HCT116 (cell line): Measurements from ENCODE around the gene PROCA1. TPM values are rescaled to one million over a fixed set of nuclear protein-coding genes. Genes with fewer than 3 reads are reported as not detected.

Experiments used
- ATAC-seq: fragments of 200-7000 bp; cut with Tn5 transposase; 2 replicates; pipeline ENCODE4 v1.9.1; 2020; ENCODE audit warnings: mild to moderate bottlenecking, moderate library complexity
- BruUV-seq: library from RNA; stranded (reverse); fragments of 400-500 nt; replicated peaks from 2 replicates; lab custom pipeline; 2021; lab: Mats Ljungman, UMichigan
- CTCF ChIA-PET: fragments of 300-600 bp; sonication (Branson Sonifier 250); formaldehyde crosslinking; loops from one replicate; lab custom pipeline; 2021; ENCODE audit warnings: antibody characterized with exemption; lab: Charles Lee
- POLR2A ChIA-PET: fragments of 300-600, 350-600 bp; sonication (Branson Sonifier 250); formaldehyde crosslinking; loops from one replicate; lab custom pipeline; 2021; ENCODE audit warnings: antibody characterized with exemption; lab: Charles Lee
- RAD21 ChIA-PET, 2 experiments: fragments of 300-600 bp; sonication (Branson Sonifier 250); formaldehyde crosslinking; loops; one replicate each; lab custom pipeline; 2023; ENCODE audit warnings: low total read pairs in 2 of 2; ENCODE audit not compliant: uncharacterized antibody in 2 of 2, unreplicated experiment in 2 of 2, low non-redundant PET in 1 of 2; lab: Charles Lee
- DNase-seq: peaks from one replicate; pipeline ENCODE4 v3.0.0-alpha.2; 2010; ENCODE audit warnings: low read depth, low spot score
- H2AFZ ChIP-seq: fragments of 200-600 bp; shearing (Covaris generic), sonication (generic); 2 replicates; pipeline ENCODE4 v1.6.1; 2017; ENCODE audit warnings: low read depth, mixed run types, mixed read lengths, antibody characterized with exemption, low read length; ENCODE audit not compliant: poor library complexity, severe bottlenecking
- H3K27ac ChIP-seq: 2 replicates; pipeline ENCODE4 v1.5.1; 2012; ENCODE audit warnings: low read depth, low read length
- H3K27me3 ChIP-seq: fragments of 200-600 bp; sonication (generic); 2 replicates; pipeline ENCODE4 v1.6.1; 2016; ENCODE audit warnings: mixed run types, low read length, mixed read lengths; ENCODE audit not compliant: insufficient read depth
- H3K36me3 ChIP-seq, 2 experiments: fragments of 200-500 bp in 1 of 2; fragments of 200-600 bp in 1 of 2; sonication (Bioruptor generic) in 1 of 2; sonication (generic) in 1 of 2; 2 replicates each; pipeline versions ENCODE4 v1.5.1 to v1.6.1; 2014 to 2016; ENCODE audit warnings: low read length in 2 of 2, inconsistent platforms in 1 of 2, mixed read lengths in 1 of 2, mixed run types in 1 of 2; ENCODE audit not compliant: insufficient read depth in 2 of 2, control insufficient read depth in 1 of 2
- H3K4me1 ChIP-seq, 2 experiments: fragments of 200-600 bp in 1 of 2; sonication (generic) in 1 of 2; 2 replicates each; pipeline versions ENCODE4 v1.5.1 to v1.6.1; 2012 to 2017; ENCODE audit warnings: low read length in 2 of 2, inconsistent platforms in 1 of 2, mild to moderate bottlenecking in 1 of 2, mixed read lengths in 1 of 2, mixed run types in 1 of 2, moderate library complexity in 1 of 2; ENCODE audit not compliant: insufficient read depth in 2 of 2, control insufficient read depth in 1 of 2
- H3K4me2 ChIP-seq: fragments of 200-600 bp; sonication (generic); 2 replicates; pipeline ENCODE4 v1.6.1; 2017; ENCODE audit warnings: mixed run types, low read length, mixed read lengths
- H3K4me3 ChIP-seq, 2 experiments: fragments of 200-600 bp in 1 of 2; sonication (generic) in 1 of 2; replicated peaks in 1 of 2; 2 replicates each; pipeline ENCODE4 v1.5.1; 2011 to 2016; ENCODE audit warnings: low read length in 2 of 2, control low read depth in 1 of 2, low read depth in 1 of 2, mild to moderate bottlenecking in 1 of 2, mixed read lengths in 1 of 2, mixed run types in 1 of 2
- H3K79me2 ChIP-seq: fragments of 200-600 bp; sonication (generic); 2 replicates; pipeline ENCODE4 v1.6.1; 2017; ENCODE audit warnings: mild to moderate bottlenecking, mixed run types, low read length, moderate library complexity, mixed read lengths; ENCODE audit not compliant: insufficient read depth
- H3K9ac ChIP-seq: fragments of 200-600 bp; sonication (generic); 2 replicates; pipeline ENCODE4 v1.6.1; 2016; ENCODE audit warnings: low read length, mixed read lengths
- H3K9me2 ChIP-seq: fragments of 200-600 bp; sonication (generic), shearing (Covaris generic); 2 replicates; pipeline ENCODE4 v1.6.1; 2017; ENCODE audit warnings: mixed run types, mild to moderate bottlenecking, moderate library complexity; ENCODE audit not compliant: insufficient read depth
- H3K9me3 ChIP-seq, 2 experiments: fragments of 200-500 bp in 1 of 2; fragments of 200-600 bp in 1 of 2; sonication (Bioruptor generic) in 1 of 2; sonication (generic) in 1 of 2; 2 replicates each; pipeline ENCODE4 v1.6.1; 2014 to 2017; ENCODE audit warnings: low read length in 2 of 2, mixed read lengths in 2 of 2, inconsistent platforms in 1 of 2, low read depth in 1 of 2, mild to moderate bottlenecking in 1 of 2, mixed run types in 1 of 2, moderate library complexity in 1 of 2; ENCODE audit not compliant: control insufficient read depth in 1 of 2, insufficient read depth in 1 of 2
- H4K20me1 ChIP-seq: fragments of 200-600 bp; sonication (generic), shearing (Covaris generic); 2 replicates; pipeline ENCODE4 v1.6.1; 2017; ENCODE audit warnings: mixed run types, mild to moderate bottlenecking, moderate library complexity; ENCODE audit not compliant: insufficient read depth
- CBX3 ChIP-seq: IDR thresholded peaks from 2 replicates; pipeline ENCODE4 v1.6.1; 2012; ENCODE audit warnings: low read depth
- CEBPB ChIP-seq: IDR thresholded peaks from 2 replicates; pipeline ENCODE4 v1.6.1; 2012; ENCODE audit warnings: low read depth
- EGR1 ChIP-seq: IDR thresholded peaks from 2 replicates; pipeline ENCODE4 v1.6.1; 2012; ENCODE audit warnings: low read depth
- ELF1 ChIP-seq: IDR thresholded peaks from 2 replicates; pipeline ENCODE4 v1.6.1; 2012; ENCODE audit warnings: low read depth, borderline replicate concordance
- EZH2 ChIP-seq: fragments of 200-600 bp; sonication (generic); IDR thresholded peaks from 2 replicates; pipeline ENCODE4 v1.6.1; 2017; ENCODE audit warnings: antibody characterized with exemption, mixed run types
- EZH2phosphoT487 ChIP-seq: fragments of 200-600 bp; IDR thresholded peaks from 2 replicates; pipeline ENCODE4 v1.6.1; 2018; ENCODE audit warnings: antibody characterized with exemption, borderline replicate concordance
- FOSL1 ChIP-seq: IDR thresholded peaks from 2 replicates; pipeline ENCODE4 v1.6.1; 2012; ENCODE audit warnings: low read depth
- JUND ChIP-seq: IDR thresholded peaks from 2 replicates; pipeline ENCODE4 v1.6.1; 2012
- POLR2A ChIP-seq: IDR thresholded peaks from 2 replicates; pipeline ENCODE4 v1.7.0; 2011; ENCODE audit warnings: borderline replicate concordance; ENCODE audit not compliant: insufficient read depth, insufficient read length; ENCODE audit errors: extremely low read depth
- POLR2AphosphoS5 ChIP-seq: IDR thresholded peaks from 2 replicates; pipeline ENCODE4 v1.6.1; 2011; ENCODE audit warnings: mild to moderate bottlenecking, low read depth, low read length, moderate library complexity
- RAD21 ChIP-seq: IDR thresholded peaks from 2 replicates; pipeline ENCODE4 v1.6.1; 2012; ENCODE audit warnings: low read depth, mild to moderate bottlenecking
- SIN3A ChIP-seq: IDR thresholded peaks from 2 replicates; pipeline ENCODE4 v1.6.1; 2012; ENCODE audit warnings: low read depth
- SP1 ChIP-seq: IDR thresholded peaks from 2 replicates; pipeline ENCODE4 v1.6.1; 2012; ENCODE audit warnings: low read depth
- SRF ChIP-seq: IDR thresholded peaks from 2 replicates; pipeline ENCODE4 v1.6.1; 2012; ENCODE audit warnings: low read depth
- TCF7L2 ChIP-seq: IDR thresholded peaks from 2 replicates; pipeline ENCODE4 v1.7.0; 2011; ENCODE audit warnings: borderline replicate concordance, inconsistent platforms; ENCODE audit not compliant: insufficient read depth, insufficient read length; ENCODE audit errors: extremely low read depth
- YY1 ChIP-seq: IDR thresholded peaks from 2 replicates; pipeline ENCODE4 v1.6.1; 2011; ENCODE audit warnings: low read length, low read depth, moderate library complexity, mild to moderate bottlenecking; ENCODE audit not compliant: insufficient replicate concordance; ENCODE audit errors: extremely low read depth
- ZFX ChIP-seq: fragments of 450-650 bp; IDR thresholded peaks from 2 replicates; pipeline ENCODE4 v1.6.1; 2017
- intact Hi-C: fragments of 100-400 bp; cut with micrococcal nuclease; formaldehyde crosslinking; loops from 2 replicates; pipeline ENCODE4 v1.10.0; 2022
- total RNA-seq: library from RNA; stranded (reverse); gene quantifications from one replicate; pipeline ENCODE4 v1.2.1, GENCODE V29; 2021; ENCODE audit not compliant: unreplicated experiment
- TF ChIP-seq, protein P1 (sequence below): IDR thresholded peaks from 2 replicates; pipeline ENCODE4 v1.6.1; 2012
- TF ChIP-seq, protein P2 (sequence below): IDR thresholded peaks from 2 replicates; pipeline ENCODE4 v1.6.1; 2012

Gene PROCA1
- total RNA-seq, 1 experiment from 2014 or later: 0.96 TPM

DNA sequence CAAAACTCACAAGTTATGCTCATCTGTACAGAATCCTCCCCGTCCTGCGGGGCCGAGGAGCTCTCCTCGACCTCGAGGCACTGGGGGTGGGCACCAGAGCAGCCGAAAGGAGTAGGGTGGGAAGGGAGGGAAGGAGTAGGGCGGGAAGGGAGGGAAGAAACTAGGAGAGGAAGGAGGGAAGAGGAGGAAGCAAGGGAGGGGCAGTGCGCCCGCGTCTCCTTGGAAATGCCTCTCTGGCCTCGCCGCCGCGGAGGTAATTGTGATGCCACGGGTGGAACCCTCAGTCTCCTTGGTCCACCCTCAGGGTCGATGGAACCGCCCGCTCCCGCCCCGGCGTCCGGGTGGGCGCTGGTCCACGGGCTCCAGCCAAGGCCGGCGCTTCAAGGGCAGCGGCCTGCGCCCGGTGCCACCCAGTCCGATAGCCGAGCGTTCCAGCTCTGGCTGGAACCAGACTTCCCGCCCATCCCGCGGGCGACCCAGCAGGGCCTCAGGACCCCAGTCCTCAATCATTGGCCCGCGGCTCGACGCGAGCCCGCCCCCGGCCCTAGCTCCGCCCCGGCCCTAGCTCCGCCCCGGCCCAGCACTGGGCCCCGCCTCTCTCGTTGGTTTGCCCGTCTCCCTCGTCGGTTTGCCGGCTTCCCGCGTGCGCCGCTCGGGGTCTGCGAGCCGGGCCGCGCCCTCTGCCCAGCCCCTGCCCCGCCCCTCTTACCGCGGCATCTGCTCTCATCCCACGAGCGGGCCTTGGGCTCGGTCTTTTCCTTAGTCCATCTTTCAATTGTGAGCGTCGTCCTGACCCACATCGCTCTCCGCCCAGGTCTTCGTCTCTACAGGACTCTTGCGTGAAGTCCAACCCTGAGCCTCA lies 596 bp downstream of the PROCA1 start:
- Histone ChIP-seq H3K27ac (peak overlapping the region; percentile 75), H3K27me3 (no peaks in the 10 kb centered on the region), H3K4me2 (peak overlapping the region; percentile 91), H4K20me1 (no peaks in the 10 kb centered on the region), H3K9me2 (no peaks in the 10 kb centered on the region), H3K9ac (peak overlapping the region; percentile 74), H3K79me2 (no peaks in the 10 kb centered on the region), H3K4me3 (peak overlapping the region; percentile 47 to 62), H2AFZ (no peak overlapping the region), H3K9me3 (no peaks in the 10 kb centered on the region), H3K36me3 (no peaks in the 10 kb centered on the region), H3K4me1 (peaks cover 9 to 16% of the 10 kb centered on the region in 2 experiments)
- BruUV-seq: no TSS peak
- ChIA-PET POLR2A (interaction anchor here (1.0 to 3.2 kb wide), 4 partner anchors 9 to 16 kb away, joined by 6 to 42 read pairs (median 6); partner anchors contain the start of gene RPL23A), CTCF (interaction anchor here (0.6 to 1.5 kb wide), 6 partner anchors 9 to 406 kb away, joined by 3 to 7 read pairs (median 3); partner anchors contain the start of gene RPL23A), RAD21 (interaction anchor here in 1 of 2 experiments (0.7 kb wide), 1 partner anchor 14 kb away, joined by 3 read pairs; no protein-coding TSS in a partner anchor)
- DNase-seq (peak; percentile 46), ATAC-seq (peak; percentile 97)
- intact Hi-C loops: no loop called here
- TF ChIP-seq EGR1 (no peak), POLR2A (peak; percentile 82), ELF1 (no peak), SIN3A (no peak), TCF7L2 (peak; percentile 44), CBX3 (no peak), JUND (no peak), ZFX (peak; percentile 71; the same call in 1 of the 2 replicates), RAD21 (no peak), YY1 (no peak), CEBPB (no peak), SP1 (no peak), SRF (no peak), FOSL1 (no peak), EZH2 (no peak), EZH2phosphoT487 (no peak), POLR2AphosphoS5 (peak; percentile 83)
- TF ChIP-seq, protein P1, sequence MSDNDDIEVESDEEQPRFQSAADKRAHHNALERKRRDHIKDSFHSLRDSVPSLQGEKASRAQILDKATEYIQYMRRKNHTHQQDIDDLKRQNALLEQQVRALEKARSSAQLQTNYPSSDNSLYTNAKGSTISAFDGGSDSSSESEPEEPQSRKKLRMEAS: peak; percentile 68
- TF ChIP-seq, protein P2, sequence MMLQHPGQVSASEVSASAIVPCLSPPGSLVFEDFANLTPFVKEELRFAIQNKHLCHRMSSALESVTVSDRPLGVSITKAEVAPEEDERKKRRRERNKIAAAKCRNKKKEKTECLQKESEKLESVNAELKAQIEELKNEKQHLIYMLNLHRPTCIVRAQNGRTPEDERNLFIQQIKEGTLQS: no peak
